HEK293 (cell line): ENCODE results near the gene MYO5C.

Experiments
- CTCF ChIA-PET: fragments of 350-600 bp; formaldehyde crosslinking; extraction: SDS; loops from one replicate; lab custom pipeline; 2021; ENCODE audit warnings: antibody characterized with exemption; lab: Yijun Ruan, JAX
- POLR2A ChIA-PET: fragments of 300-600 bp; formaldehyde crosslinking; extraction: SDS; loops from one replicate; lab custom pipeline; 2020; ENCODE audit warnings: antibody characterized with exemption, inconsistent platforms; lab: Yijun Ruan, JAX
- H3K27ac ChIP-seq: fragments of 200-500 bp; sonication (Bioruptor generic); 2 replicates; pipeline ENCODE4 v1.5.1; 2014; ENCODE audit warnings: low read depth, low read length, control low read depth, inconsistent platforms; ENCODE audit errors: extremely low read depth
- H3K36me3 ChIP-seq, 2 experiments: fragments of 200-500 bp in 1 of 2; sonication (Bioruptor generic) in 1 of 2; 1 replicate in 1 of 2; 2 replicates in 1 of 2; pipeline ENCODE4 v1.5.1; 2014 to 2017; ENCODE audit warnings: inconsistent platforms in 2 of 2, low read length in 2 of 2; ENCODE audit not compliant: control insufficient read depth in 2 of 2, insufficient read depth in 1 of 2
- H3K4me1 ChIP-seq: fragments of 200-500 bp; sonication (Bioruptor generic); 2 replicates; pipeline ENCODE4 v1.5.1; 2014; ENCODE audit warnings: mild to moderate bottlenecking, low read length, inconsistent platforms; ENCODE audit not compliant: control insufficient read depth, insufficient read depth
- H3K4me3 ChIP-seq: 2 replicates; pipeline ENCODE4 v1.5.1; 2011; ENCODE audit warnings: low read depth, mild to moderate bottlenecking, control low read depth, low read length, moderate library complexity
- H3K9me3 ChIP-seq: fragments of 200-500 bp; sonication (Bioruptor generic); 2 replicates; pipeline ENCODE4 v1.5.1; 2014; ENCODE audit warnings: low read depth, low read length, inconsistent platforms; ENCODE audit not compliant: control insufficient read depth, insufficient read depth
- KLF8 ChIP-seq: fragments of 450-650 bp; formaldehyde crosslinking; IDR thresholded peaks from 2 replicates; pipeline ENCODE4 v1.5.1; 2016; ENCODE audit warnings: missing biosample characterization, missing genetic modification characterization
- MYNN ChIP-seq: fragments of 450-650 bp; formaldehyde crosslinking; IDR thresholded peaks from 2 replicates; pipeline ENCODE4 v1.5.1; 2016; ENCODE audit warnings: missing biosample characterization, missing genetic modification characterization, borderline replicate concordance
- OVOL3 ChIP-seq: fragments of 450-650 bp; formaldehyde crosslinking; IDR thresholded peaks from 2 replicates; pipeline ENCODE4 v1.5.1; 2016; ENCODE audit warnings: missing biosample characterization, missing genetic modification characterization
- PRDM4 ChIP-seq: fragments of 450-650 bp; formaldehyde crosslinking; IDR thresholded peaks from 2 replicates; pipeline ENCODE4 v1.5.1; 2017; ENCODE audit warnings: missing biosample characterization, missing genetic modification characterization
- REST ChIP-seq: fragments of 450-650 bp; formaldehyde crosslinking; IDR thresholded peaks from 2 replicates; pipeline ENCODE4 v1.5.1; 2016; ENCODE audit warnings: missing biosample characterization, missing genetic modification characterization
- TCF7L2 ChIP-seq: IDR thresholded peaks from 2 replicates; pipeline ENCODE4 v1.6.1; 2011; ENCODE audit warnings: low read depth, mild to moderate bottlenecking, inconsistent platforms, low read length, moderate library complexity, borderline replicate concordance
- ZBTB1 ChIP-seq: fragments of 450-650 bp; formaldehyde crosslinking; IDR thresholded peaks from 2 replicates; pipeline ENCODE4 v1.5.1; 2016; ENCODE audit warnings: missing biosample characterization, missing genetic modification characterization
- ZBTB49 ChIP-seq: fragments of 450-650 bp; formaldehyde crosslinking; IDR thresholded peaks from 2 replicates; pipeline ENCODE4 v1.5.1; 2016; ENCODE audit warnings: missing biosample characterization, missing genetic modification characterization, low read depth
- ZFP37 ChIP-seq: fragments of 450-650 bp; formaldehyde crosslinking; IDR thresholded peaks from 2 replicates; pipeline ENCODE4 v1.5.1; 2016; ENCODE audit warnings: missing biosample characterization, missing genetic modification characterization
- ZNF24 ChIP-seq: fragments of 450-650 bp; formaldehyde crosslinking; IDR thresholded peaks from 2 replicates; pipeline ENCODE4 v1.5.1; 2016; ENCODE audit warnings: missing biosample characterization, missing genetic modification characterization
- ZNF311 ChIP-seq: fragments of 450-650 bp; formaldehyde crosslinking; IDR thresholded peaks from 2 replicates; pipeline ENCODE4 v1.5.1; 2017; ENCODE audit warnings: missing biosample characterization, missing genetic modification characterization, borderline replicate concordance
- ZNF37A ChIP-seq: fragments of 450-650 bp; IDR thresholded peaks from 2 replicates; pipeline ENCODE4 v1.5.1; 2018; ENCODE audit warnings: missing biosample characterization, missing genetic modification characterization
- ZNF398 ChIP-seq: fragments of 450-650 bp; formaldehyde crosslinking; IDR thresholded peaks from 2 replicates; pipeline ENCODE4 v1.5.1; 2017; ENCODE audit warnings: missing biosample characterization, missing genetic modification characterization
- ZNF423 ChIP-seq: fragments of 450-650 bp; formaldehyde crosslinking; IDR thresholded peaks from 2 replicates; pipeline ENCODE4 v1.5.1; 2016; ENCODE audit warnings: missing biosample characterization, missing genetic modification characterization
- ZNF561 ChIP-seq: fragments of 450-650 bp; IDR thresholded peaks from 2 replicates; pipeline ENCODE4 v1.5.1; 2018; ENCODE audit warnings: missing biosample characterization, missing genetic modification characterization, borderline replicate concordance
- ZNF623 ChIP-seq: fragments of 450-650 bp; formaldehyde crosslinking; IDR thresholded peaks from 2 replicates; pipeline ENCODE4 v1.5.1; 2016; ENCODE audit warnings: missing biosample characterization, missing genetic modification characterization
- ZNF776 ChIP-seq: fragments of 450-650 bp; formaldehyde crosslinking; IDR thresholded peaks from 2 replicates; pipeline ENCODE4 v1.5.0; 2017; ENCODE audit warnings: missing biosample characterization, missing genetic modification characterization, borderline replicate concordance
- ZSCAN16 ChIP-seq: fragments of 450-650 bp; formaldehyde crosslinking; IDR thresholded peaks from 2 replicates; pipeline ENCODE4 v1.5.1; 2016; ENCODE audit warnings: missing biosample characterization, missing genetic modification characterization

The MYO5C gene

GRCh38 chr15:52261026-52261425 lies 34.6 kb downstream of the MYO5C start:
- ChIA-PET POLR2A (interaction anchor here (0.9 kb wide), 1 partner anchor 35 kb away, joined by 3 read pairs; no protein-coding TSS in a partner anchor), CTCF (no interaction called here)
- H3K4me3 ChIP-seq = no peak overlapping the region
- no peak overlapping the region for H3K27ac ChIP-seq
- TF ChIP-seq TCF7L2 = no peak
- no peak for TF ChIP-seq ZNF423 (tag by site-specific recombination)
- TF ChIP-seq REST = no peak
- no peak for TF ChIP-seq PRDM4
- TF ChIP-seq ZNF398 (tag by site-specific recombination) = no peak
- TF ChIP-seq ZNF311 (tag by site-specific recombination) = no peak
- no peak for TF ChIP-seq ZNF623 (tag by site-specific recombination)
- no peaks in the 10 kb centered on the region for H3K9me3 ChIP-seq
- H3K4me1 ChIP-seq = 0 out of 2 replicates have a peak, but pooled peaks cover 4% of the 10 kb centered on the region
- H3K36me3 ChIP-seq = peaks cover 0 to 27% of the 10 kb centered on the region in 2 experiments; a peak in 2 of 3 replicates

GRCh38 chr15:52259503-52259902 lies 36.1 kb downstream of the MYO5C start:
- Histone ChIP-seq H3K4me3 (no peak overlapping the region), H3K27ac (no peak overlapping the region), H3K9me3 (no peaks in the 10 kb centered on the region), H3K36me3 (peaks cover 3 to 31% of the 10 kb centered on the region in 2 experiments; a peak in 2 of 3 replicates), H3K4me1 (0 out of 2 replicates have a peak, but pooled peaks cover 4% of the 10 kb centered on the region)
- no peak for TF ChIP-seq ZNF776
- TF ChIP-seq ZBTB49 = no peak
- no peak for TF ChIP-seq OVOL3
- TF ChIP-seq KLF8 (tag by site-specific recombination) = no peak
- no peak for TF ChIP-seq MYNN (tag by site-specific recombination)
- TF ChIP-seq ZNF24 (tag by site-specific recombination) = no peak
- TF ChIP-seq ZNF561 (tag by site-specific recombination) = no peak
- TF ChIP-seq ZFP37 = no peak
- no peak for TF ChIP-seq ZBTB1 (tag by site-specific recombination)
- TF ChIP-seq ZNF37A (tag by site-specific recombination) = no peak
- no peak for TF ChIP-seq ZSCAN16 (tag by site-specific recombination)
- ChIA-PET POLR2A (interaction anchor here (0.7 kb wide), 1 partner anchor 615 kb away, joined by 4 read pairs; no protein-coding TSS in a partner anchor), CTCF (interaction anchor here (0.6 to 2.5 kb wide), 2 partner anchors 30 to 475 kb away, joined by 4 to 13 read pairs; no protein-coding TSS in a partner anchor)
